Measurements from ENCODE around the gene DNAH8.
A peak's percentile ranks its signal among the peaks of the same experiment; 100 is the strongest.

The DNAH8 gene

DNA sequence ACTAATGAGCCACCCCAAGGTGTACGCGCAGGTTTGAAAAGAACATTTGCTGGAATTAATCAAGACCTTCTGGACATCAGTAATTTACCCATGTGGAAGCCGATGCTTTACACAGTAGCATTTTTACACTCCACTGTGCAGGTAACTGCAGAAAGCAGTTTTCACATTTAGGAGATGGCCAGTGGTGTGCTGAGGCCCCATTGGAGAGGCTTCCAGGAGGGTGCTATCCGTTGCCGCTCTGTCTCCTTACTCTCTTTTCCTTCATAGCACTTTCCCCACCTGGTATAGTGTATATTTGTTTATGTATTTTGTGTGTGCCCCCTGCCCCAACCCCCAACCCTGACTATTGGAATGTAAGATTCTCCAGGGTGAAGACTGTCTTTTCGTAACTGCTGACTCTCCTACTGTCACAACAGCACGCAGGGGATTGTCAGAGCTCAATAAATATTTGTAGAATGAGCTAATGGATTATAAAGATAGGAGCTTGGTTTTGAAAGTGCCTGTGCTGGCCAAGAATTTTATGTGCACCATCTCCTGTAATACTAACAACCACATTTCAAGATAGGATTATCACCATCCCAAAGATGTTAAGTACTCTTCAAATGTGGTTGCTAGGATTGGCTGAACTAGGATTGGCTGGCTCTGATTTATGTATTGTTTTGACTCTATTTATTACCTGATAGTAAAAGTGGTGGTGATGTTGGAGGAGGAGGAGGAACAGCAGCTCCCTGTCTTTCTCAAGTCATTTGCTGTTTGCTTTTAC is 259.5 kb downstream of the DNAH8 start:
- peak; percentile 27 for DNase-seq (ENCODE audit: low read depth)

DNA sequence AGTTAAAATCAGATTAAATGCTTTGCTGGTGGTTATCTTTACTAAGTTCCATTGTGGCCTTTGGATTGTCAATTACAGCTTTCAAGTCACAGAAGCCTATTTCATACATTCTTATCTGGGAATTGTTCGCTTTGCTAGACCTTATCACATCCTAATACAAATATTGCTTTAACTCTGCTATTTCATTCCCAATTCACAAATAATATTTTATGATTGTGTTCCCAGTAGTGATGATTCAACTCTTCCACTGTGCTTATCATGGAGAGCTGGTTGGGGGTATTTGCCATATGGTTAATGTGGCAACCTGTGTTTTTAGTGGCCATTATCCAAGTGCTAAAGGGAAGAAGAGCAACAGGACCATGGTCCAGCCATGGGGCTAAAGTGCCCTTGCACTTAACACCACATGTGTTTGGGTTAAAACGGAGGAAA is 260.5 kb downstream of the DNAH8 start:
- DNase-seq (ENCODE audit: low read depth), result no peak

DNA sequence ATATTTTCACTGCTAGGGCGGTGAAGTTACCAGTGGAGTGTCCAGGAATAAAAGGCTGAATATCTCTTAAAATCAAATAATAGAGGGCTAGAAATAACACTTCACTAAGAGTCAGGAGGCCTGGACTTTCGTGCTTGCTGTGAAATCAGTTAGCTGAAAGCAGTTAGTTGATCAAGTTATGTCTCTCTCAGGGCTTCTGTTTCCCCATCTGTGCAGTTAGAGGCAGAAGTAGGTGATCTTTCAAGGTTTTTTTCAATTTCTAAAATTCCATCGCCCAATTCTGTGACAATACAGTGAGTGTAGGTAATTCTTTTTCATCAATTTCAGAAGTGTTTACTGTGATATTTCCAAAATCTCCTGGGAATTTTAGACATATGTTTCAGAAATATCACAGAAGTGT is 260.9 kb downstream of the DNAH8 start:
- no peak for DNase-seq (ENCODE audit: low read depth)

DNA sequence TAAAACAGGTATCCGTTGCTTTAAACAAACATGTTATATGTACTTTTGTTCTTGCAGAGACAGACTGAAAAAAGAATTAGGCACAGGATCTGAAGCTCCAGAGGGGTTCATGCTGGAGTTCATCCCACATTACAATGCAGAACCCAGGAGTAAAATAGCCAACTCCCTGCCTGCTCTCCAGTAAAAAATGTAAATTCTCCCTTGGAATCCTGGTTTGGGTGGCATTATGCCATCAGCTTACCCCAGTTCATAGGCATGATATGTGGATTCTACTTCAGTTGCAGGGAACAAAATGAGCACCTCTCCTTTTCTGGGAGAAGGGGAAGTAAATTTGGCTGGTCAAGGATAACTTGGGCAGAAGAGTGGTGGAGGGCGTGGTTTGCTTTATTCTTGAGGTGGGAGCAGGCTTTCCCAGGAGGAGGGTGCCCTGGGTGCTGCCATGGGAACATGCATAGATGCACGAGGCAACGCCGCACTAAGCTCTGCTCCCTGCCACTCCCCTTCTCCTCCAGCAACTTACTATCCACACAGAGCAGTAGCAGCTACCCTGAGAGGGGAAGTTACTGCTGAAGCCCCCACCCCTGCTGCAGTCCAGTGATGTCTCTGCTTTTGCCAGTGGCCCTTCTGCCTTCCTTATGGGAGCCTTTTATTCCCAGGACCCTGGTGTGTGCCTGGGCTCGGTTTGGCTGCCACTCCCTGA is 261.8 kb downstream of the DNAH8 start:
- DNase-seq (ENCODE audit: low read depth), result no peak

DNA sequence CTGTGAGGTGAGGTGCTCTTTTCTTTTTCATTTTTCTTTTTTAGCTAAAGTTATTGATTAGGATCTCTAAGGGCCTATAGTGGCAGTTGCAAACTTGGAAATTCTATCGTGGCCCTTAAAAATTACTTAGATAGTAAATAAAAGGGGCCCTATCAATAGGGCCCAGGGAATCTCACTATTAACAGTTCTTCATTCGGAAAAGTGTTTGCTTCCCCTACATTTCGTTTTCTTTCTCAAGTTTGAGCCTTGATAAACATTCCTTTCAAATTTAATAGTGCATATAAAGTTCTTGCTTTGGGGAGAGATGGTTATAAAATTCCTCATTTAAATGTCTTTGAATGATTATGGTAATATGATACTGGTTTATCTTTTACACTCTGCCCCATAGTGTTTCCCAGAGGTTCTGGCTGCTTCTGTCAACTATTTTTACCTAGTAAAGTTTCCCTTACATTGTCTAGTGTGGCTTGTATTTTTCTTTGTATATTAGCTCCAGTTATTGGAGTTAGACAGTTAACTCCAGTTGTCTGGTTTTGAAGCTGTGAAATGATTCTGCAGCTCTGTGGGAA is 263.1 kb downstream of the DNAH8 start:
- DNase-seq (ENCODE audit: low read depth), result no peak

DNA sequence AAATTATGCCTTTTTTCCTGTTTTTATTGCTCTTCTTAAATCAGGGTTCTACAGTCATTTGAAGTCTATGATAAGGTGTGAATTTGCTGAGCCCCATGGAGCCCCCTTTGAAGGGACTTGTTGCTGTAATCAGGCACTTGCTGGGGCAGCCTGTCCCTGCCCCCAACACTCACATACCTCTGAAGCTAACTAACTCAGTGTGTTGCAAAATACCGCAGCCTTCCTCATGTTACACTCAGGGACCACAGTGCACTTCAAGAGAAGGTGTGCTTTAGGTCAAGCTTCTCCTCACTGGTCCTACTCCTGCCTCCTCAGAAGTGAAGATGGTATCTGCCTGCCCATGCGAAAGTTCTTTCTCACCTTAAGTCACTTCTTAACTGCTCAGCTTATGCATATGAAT is 267.4 kb downstream of the DNAH8 start:
- no peak for DNase-seq (ENCODE audit: low read depth)

DNA sequence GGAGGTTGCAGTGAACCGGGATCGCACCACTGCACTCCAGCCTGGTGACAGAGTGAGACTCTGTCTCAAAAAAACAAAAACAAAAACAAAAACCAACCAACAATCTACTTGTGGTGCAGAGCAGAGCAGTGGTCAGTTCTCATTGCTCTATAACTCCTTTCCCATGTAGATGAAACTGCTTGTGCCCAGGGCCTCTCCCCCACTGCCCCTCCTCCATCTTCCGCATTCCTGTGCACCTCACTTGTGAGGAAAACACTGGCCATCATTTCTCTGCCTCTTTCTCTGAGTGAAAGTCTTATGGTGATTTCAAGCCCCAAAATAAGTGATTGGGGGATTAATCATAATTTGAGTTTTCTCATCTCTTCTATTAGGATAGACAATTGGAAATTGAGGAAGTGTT is 269.6 kb downstream of the DNAH8 start:
- DNase-seq (ENCODE audit: low read depth), result no peak

DNA sequence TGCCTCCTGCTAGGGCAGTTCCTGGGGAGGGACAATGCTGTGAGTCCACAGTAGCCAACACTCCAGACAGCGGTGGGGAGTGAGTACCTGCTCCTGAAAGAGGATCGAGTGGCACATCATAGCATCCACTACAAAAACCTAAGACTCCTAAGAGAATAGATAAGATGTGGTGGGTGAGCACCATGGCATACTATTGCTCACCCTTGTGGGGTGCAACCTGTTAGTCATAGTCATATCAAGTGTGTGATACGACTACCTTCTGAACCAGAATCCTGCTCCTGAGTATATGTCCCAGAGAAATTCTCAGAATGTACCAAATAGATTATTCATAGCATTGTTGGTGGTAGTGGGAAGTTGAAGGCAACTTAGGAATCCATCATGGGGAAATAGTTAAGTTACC is 270.7 kb downstream of the DNAH8 start:
- no peak for DNase-seq (ENCODE audit: low read depth)

DNA sequence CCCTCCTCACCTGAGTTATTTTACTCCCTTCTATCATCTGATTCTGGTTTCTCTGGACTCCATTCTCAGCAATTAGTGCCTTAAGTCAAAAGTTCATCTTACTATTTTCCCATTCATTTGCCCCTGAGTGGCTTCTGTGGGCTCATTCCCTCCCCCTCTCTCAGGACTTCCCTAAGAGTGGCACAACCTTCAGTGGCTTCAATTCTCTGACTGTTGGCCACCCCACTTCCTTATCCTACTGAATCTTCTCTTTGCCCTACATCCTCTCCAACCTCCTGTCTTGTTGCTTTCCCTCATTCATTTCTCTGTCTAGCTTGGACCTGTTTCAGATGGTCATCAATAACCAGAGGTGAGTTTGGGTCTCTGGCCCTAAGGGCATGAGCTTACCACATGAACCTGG is 272.4 kb downstream of the DNAH8 start:
- DNase-seq (ENCODE audit: low read depth), result no peak

DNA sequence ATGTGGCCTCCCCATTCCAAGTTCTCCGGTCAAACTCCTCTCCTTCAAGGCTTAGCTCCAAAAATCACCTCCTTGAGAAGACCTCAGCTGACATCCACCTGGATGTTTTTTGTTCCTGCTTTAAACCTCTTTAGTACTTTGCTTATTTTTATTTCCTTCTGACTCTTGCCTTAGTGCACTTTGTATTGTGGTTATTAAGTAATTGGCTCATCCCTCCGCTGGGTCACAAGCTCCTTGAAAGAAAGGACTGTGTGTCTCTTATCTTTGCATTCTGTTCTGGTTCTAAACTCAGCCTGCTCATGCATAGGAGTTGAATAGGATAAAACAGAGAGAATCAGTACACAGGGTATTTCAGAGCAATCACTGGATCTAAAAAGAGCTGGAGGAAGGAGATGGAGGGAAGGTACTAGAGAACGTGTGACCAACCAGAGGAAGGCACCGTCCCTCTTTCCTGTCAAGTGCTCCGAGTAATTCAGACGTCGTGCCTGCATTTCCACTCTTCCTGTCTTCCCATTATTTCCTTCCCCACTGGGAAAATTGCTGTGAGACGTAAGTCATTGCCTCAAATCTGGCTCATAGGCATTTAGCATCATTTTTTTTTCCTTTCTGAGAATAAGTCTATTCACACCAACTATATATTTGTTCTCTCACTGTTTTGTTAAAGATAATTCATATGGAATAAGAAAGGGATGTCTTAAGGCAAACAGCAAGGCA is 273.8 kb downstream of the DNAH8 start:
- DNase-seq (ENCODE audit: low read depth), result no peak

DNA sequence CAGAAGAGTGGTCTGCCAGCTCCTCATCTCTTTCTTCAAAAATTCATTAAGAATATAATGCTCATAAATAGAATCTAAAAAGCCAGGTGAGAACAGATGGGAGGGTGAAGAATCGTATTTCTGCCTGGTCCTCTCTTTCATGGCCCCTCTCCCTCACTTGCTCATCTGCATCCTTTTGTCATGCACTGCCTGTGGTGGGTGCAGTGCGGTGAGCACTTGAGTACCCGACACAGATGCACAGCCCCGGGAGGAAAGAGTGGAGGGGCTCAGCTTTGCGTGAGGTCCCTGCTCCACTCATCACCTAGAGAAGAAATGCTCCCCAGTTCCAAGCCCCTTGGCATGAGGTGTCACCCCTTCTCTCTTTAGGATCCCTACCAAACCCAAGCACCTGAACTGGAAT is 275.4 kb downstream of the DNAH8 start:
- no peak for DNase-seq (ENCODE audit: low read depth)

DNA sequence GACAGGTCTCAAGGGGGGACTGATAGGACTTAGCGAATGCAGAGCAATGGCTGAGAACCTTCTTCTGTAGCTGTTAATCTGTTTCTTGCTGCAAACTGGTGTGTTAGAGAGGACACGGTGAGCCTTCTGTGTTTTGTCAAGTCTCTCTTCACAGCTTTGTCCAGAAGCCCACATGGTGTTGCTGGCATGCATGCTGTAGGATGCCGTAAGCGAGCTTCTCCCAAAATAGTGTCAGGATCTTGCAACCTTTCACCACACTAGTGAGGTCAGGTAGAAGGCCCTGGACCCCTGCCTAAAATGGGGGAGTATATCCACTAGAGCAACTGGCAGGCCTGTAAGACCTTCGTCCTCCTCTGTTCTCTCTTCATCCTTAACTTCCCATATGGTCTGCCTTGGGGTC is 281.6 kb downstream of the DNAH8 start:
- DNase-seq (ENCODE audit: low read depth), result no peak

DNA sequence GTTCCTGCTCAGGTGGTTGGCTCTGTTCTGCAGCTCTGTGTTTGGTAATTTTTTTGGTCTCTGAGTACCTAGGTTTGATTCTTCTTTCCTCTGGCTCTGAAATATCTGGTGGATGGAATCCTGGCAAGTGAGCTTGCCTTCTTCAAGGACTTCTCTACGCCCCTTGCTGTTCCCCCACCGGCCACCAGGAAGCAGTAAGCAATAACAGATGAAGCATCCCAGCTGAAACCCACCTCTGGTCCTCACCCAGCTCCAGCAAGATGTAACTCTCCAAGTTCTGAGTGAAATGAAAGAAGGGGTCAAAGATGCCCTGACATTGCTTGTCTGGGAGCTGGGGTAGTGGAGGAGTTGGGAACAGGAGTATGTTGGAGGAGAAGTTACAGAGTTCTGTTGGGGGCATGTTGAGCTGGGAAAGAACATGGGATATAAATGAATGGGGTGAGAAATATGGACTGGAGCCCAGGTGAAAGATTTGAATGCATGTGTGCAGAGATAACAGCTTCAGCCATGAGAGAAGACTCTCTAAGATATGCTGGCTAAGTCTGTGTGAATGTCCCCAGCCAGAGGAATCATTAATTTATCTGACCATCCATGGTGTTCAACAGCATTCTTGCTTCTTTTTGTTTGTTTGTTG is 282.1 kb downstream of the DNAH8 start:
- no peak for DNase-seq (ENCODE audit: low read depth)

DNA sequence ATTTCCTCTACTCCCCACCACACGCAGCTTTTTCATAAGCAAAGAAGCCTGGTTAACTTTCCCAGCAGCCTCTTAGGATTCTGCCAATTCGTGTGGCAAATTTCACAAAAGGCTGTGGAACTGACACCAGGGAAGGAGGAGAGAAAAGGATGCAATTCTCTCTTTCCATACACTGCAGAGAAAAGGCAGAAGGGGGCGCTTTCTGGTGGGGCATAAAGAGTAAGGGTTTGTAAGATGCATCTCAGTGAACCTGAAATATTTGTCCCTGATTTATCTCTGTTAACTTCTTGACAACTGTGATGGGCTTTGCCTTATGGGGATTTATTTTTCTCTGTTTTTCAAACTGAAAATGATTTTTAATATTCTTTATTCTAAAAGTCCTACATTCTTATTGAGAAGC is 288.0 kb downstream of the DNAH8 start:
- DNase-seq (ENCODE audit: low read depth), result no peak

DNA sequence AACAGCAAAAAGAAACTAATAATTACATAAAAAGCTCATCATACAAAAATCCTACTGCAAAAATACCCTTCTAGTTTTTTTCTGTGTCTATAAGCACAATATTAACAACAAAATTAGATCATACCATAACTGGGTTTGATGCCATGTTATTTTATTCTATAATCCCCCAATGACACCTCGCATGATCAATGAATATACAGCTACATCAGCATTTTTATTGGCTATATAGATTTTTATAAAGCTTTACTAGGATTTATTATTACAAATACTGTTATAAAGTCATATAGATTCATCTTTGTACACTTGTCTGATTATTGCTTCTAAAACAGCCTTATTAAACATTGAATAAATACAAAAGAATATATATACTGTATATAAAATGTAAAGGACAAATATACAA is 288.4 kb downstream of the DNAH8 start:
- no peak for DNase-seq (ENCODE audit: low read depth)

DNA sequence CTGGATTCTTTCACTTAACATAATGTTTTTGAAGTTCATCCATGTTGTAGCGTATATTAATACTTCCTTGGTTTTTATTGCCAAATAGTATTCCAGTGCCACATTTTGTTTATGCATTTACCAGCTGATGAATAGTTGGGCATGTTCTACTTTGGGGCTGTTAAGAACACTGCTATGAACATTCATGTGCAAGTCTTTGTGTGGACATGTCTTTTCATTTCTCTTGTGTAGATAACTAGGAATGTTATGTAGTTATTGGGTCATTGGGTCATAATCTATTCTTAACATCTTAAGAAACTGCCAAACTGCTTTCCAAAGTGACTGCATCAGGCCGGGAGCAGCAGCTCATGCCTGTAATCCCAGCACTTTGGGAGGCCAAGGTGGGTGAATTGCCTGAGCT is 289.7 kb downstream of the DNAH8 start:
- DNase-seq (ENCODE audit: low read depth), result no peak

DNA sequence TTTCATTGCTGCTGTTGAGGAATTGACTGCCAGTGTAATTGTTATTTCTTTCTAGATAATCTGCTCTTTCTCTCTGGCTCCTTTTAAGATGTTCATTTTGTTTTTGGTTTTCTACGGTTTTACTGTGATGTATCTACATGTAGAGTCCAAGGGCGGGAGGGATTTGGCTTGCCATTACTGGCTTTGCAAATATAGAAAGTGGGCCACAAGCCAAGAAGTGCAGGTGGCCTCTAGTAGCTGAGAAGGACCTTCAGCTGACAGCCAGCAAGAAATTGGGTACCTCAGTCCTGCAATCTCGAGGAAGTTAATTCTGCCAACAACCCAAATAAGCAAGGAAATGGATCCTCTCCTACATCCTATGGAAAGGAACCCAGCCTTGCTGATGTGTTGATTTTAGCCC is 290.7 kb downstream of the DNAH8 start:
- DNase-seq (ENCODE audit: low read depth), result no peak

DNA sequence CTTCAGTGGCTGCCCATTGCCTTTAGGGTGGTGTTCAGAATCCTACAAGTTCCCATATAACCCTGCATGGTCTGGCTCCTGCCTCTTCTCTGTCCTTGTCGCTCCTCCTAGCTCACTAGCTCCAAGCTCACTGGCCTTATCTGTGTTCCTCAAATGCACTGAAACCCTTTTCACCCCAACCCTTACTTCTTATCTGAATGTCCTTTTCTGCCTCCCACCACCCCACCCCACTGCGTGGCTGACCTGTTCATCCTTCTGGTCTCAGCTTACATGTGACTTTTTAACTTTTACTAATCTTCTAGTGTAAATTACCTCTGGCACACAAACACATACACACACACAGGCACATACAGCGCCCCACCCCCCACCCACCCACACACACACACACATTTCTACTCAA is 292.5 kb downstream of the DNAH8 start:
- no peak for DNase-seq (ENCODE audit: low read depth)

DNA sequence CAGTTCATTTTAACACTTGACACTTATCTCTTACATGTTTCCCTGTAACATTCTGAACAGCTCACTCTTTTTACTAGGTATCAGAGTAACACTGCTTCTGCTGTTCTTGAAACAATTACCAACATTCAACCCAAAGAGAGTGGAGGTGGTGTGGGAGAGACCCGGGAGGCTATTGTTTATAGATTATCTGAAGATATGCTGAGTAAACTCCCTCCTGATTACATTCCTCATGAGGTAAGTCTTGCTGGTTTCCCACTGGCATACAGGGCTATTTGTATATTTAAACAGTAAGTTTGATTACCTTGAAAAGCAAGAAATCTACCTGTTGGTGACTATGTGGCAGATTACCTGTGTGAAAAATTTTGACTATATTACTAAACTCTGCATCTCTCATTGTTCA is 293.6 kb downstream of the DNAH8 start:
- DNase-seq (ENCODE audit: low read depth), result no peak

DNA sequence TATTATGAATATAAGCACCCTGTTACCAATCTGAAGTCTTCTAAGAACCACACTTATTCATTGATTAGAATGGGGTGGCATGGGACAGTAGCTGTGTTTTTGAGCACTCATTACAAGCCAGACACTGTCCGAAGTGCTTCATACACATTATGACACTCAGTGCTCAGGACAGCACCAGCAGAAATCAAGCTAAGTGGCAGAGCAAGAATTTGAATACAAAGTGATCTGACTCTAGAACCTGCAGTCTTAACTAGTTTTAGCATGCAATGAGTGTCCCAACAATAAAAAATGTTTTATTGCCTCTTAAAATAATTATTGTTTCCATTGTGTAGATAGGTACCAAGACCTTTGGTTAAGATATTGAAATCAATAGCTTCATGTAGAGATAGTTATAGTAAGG is 294.4 kb downstream of the DNAH8 start:
- DNase-seq (ENCODE audit: low read depth), result no peak

DNA sequence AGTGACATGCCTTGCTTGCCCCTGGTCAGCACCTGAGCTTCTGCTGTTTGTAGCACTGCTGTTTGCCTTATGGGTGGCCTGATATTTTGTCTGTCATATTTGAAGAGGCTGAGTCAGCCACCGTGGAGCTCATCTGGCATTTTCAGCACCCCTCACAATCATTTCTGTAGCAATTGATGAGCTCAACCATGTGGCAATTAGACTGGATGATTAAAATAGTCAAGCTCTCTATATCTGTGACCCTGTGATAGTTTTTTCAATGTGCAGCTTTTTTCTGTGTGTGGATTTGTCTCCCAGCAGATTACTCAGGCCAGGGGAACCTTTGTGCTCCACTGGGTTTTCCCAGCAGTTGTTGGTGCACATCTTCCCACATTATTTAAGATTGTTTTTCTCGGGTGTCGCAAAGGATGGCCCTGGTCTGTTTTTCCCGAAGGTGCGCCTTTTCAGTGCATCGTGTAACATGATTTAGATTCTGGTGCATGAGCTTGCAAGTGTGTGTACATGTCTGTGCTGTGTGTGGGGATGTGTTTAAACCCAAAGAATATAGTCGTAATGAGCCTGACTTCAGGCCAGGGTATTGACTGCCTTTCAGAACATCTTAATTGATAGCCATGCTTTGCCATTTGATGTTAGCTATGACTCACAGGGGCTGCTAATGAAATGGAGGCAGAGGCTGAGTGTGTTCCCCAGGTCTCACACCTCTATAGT is 301.9 kb downstream of the DNAH8 start:
- no peak for DNase-seq (ENCODE audit: low read depth)

DNA sequence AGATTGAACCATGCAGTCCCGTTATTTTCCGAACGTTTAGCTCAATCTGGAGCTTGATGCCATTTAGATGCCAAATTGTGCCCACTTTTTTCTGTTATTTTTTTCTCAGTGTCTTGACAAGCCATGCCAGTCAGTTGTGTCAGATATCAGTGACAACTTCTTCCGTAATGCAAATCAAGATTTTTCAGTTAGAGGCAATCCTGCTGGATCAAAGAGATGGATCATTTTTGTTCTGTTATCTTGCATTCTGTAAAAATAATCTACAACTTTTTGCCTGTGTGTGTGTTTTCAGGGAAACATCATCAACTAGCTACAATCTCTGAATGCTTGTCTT is 302.4 kb downstream of the DNAH8 start:
- no peak for DNase-seq (ENCODE audit: low read depth)
